ENCODE data around the gene CTRB1.

Gene CTRB1

GRCh38 chr16:75218256-75219076 lies at the start of gene CTRB1:
Gene CTRB1, plus strand, starts transcription at chr16:75218988. Its CDS starts 20 bp downstream, at chr16:75219008.
- DNase-seq: no peak

GRCh38 chr16:75169899-75170405 lies 48.8 kb upstream of the CTRB1 start:
- no peak for DNase-seq

- no peak for DNase-seq
Observed at GRCh38 chr16:75172578-75172977, 46.2 kb upstream of the CTRB1 start.

- DNase-seq: no peak
Observed at GRCh38 chr16:75175074-75175473, 43.7 kb upstream of the CTRB1 start.

GRCh38 chr16:75176926-75177325 lies 41.9 kb upstream of the CTRB1 start:
- no peak for DNase-seq

- no peak for DNase-seq
Observed at GRCh38 chr16:75179208-75179607, 39.6 kb upstream of the CTRB1 start.

- DNase-seq: no peak
Observed at GRCh38 chr16:75181630-75182029, 37.2 kb upstream of the CTRB1 start.

GRCh38 chr16:75188832-75189477 lies 29.8 kb upstream of the CTRB1 start:
- no peak for DNase-seq

- DNase-seq: no peak
Observed at GRCh38 chr16:75189638-75190245, 29.0 kb upstream of the CTRB1 start.

GRCh38 chr16:75192606-75193264 lies 26.1 kb upstream of the CTRB1 start:
- no peak for DNase-seq

- no peak for DNase-seq
Observed at GRCh38 chr16:75193265-75193650, 25.5 kb upstream of the CTRB1 start.

- no peak for DNase-seq
Observed at GRCh38 chr16:75193730-75194444, 24.9 kb upstream of the CTRB1 start.

GRCh38 chr16:75195811-75196790 lies 22.7 kb upstream of the CTRB1 start:
- no peak for DNase-seq

- no peak for DNase-seq
Observed at GRCh38 chr16:75196836-75197235, 22.0 kb upstream of the CTRB1 start.

- no peak for DNase-seq
Observed at GRCh38 chr16:75197522-75198134, 21.2 kb upstream of the CTRB1 start.

GRCh38 chr16:75198135-75198600 lies 20.6 kb upstream of the CTRB1 start:
- no peak for DNase-seq

- DNase-seq: no peak
Observed at GRCh38 chr16:75202069-75202590, 16.7 kb upstream of the CTRB1 start.

- DNase-seq: no peak
Observed at GRCh38 chr16:75203096-75203495, 15.7 kb upstream of the CTRB1 start.

GRCh38 chr16:75203667-75204409 lies 14.9 kb upstream of the CTRB1 start:
- no peak for DNase-seq

GRCh38 chr16:75204410-75204758 lies 14.4 kb upstream of the CTRB1 start:
- DNase-seq: no peak
